HG03342 (cell line): ENCODE results near the gene PRKD1.

Experiments
- ATAC-seq: cut with Tn5 transposase; IDR thresholded peaks from one replicate; pipeline ENCODE4 v1.9.1; 2021; ENCODE audit warnings: mild to moderate bottlenecking, moderate library complexity; ENCODE audit not compliant: unreplicated experiment

Gene PRKD1

DNA sequence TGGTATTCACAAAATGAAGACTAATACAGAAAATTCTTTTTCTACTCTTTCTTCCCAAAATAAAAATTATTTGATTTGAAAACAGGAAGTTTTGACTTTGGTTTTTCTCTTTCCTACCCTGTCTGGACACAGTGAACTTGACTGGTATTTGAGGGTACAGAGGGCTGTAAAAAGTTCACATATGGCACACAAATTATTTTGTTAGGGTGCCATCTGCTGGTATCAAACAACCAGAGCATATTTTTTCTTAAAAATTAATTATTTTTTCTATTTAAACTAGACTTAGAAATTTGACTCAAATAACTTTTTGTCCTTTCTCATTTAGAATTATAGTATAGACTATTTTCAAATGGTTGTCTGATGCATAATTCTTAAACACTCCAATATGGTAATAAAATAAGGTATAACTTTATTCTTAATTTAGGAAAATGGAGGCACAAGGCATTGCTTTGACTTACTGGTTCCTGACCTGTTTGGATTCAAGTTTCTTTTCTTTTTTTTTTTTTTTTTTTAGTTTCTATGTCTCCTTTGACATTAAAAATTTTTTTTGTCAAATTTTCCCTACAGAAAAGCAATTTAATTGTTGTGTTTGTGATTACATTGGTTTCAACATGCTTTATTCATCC lies 390.6 kb downstream of the PRKD1 start:
- ATAC-seq: no peak

DNA sequence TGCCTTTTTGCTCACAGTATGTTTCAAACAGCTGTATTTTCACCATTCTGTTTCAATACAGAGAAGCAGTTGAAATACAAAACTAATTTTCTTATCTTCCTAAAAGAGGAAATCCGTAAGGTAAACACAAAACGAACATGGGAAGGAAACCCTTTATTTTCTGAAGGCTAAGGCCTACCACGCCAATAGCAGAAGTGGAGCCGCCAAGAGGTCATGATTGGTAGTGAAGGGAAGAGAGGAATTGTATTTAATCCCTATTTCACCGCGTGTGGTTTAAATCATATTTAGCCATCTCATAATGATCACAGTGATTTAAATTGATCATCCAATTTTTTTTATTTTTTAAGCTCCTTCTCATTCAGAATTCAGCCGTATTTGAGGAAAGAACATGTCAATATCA lies 398.2 kb downstream of the PRKD1 start:
- no peak for ATAC-seq

DNA sequence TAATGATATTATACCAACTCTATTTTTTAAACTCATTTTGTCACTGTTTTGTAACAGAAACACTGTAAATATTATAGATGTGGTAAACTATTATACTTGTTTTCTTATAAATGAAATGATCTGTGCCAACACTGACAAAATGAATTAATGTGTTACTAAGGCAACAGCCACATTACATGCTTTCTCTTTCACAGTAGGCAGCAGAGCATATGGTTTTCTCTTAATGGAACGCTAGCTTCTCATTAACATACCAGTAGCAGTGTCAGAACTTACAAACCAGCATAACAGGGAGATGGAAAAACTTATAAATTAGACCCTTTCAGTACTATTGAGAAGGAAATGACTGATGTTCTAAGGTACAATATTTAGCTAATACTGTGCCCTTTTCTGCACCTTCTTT lies 398.8 kb downstream of the PRKD1 start:
- no peak for ATAC-seq

- no peak for ATAC-seq
Measured at GRCh38 chr14:29527286-29527685, 400.4 kb downstream of the PRKD1 start.
